A673 (cell line): ENCODE data around the gene MUC22.

ENCODE experiments used
- CTCF ChIP-seq: fragments of 300-800, 200-600 bp; sonication (generic); conservative IDR thresholded peaks from 2 replicates; pipeline ENCODE4 v1.5.1; 2017; ENCODE audit warnings: low read depth, mild to moderate bottlenecking, antibody characterized with exemption, low read length, moderate library complexity, mixed read lengths
- EZH2 ChIP-seq: fragments of 200-600 bp; sonication (generic); IDR thresholded peaks from 2 replicates; pipeline ENCODE4 v1.6.1; 2017; ENCODE audit warnings: borderline replicate concordance, low read depth, mild to moderate bottlenecking, mixed read lengths, antibody characterized with exemption, low read length; ENCODE audit not compliant: poor library complexity, severe bottlenecking

GRCh38 chr6:31020057-31020456 is 9.8 kb downstream of the MUC22 start:
- TF ChIP-seq CTCF (no peak), EZH2 (no peak)
